Stimulated activated CD8-positive, alpha-beta memory T cell treated with anti-CD3 and anti-CD28 coated beads, Interleukin-15, amount 100 ng/mL, for 1 hour (primary cell): ENCODE results near the gene C1QTNF2.

Experiments used
- DNase-seq: peaks from one replicate; pipeline ENCODE4 v3.0.0-alpha.2; 2020; ENCODE audit warnings: low read depth

C1QTNF2 gene

GRCh38 chr5:160369990-160370712, at the start of gene C1QTNF2:
Gene C1QTNF2 (minus strand): TSS chr5:160370626. CDS start chr5:160355011, 15,615 bp downstream.
- no peak for DNase-seq

GRCh38 chr5:160420331-160420610, 49.8 kb upstream of the C1QTNF2 start:
- DNase-seq, result no peak

- DNase-seq, result no peak
These were observed 49.3 kb upstream of the C1QTNF2 start for GRCh38 chr5:160419458-160420330.

- DNase-seq, result peak; percentile 88
These were observed 48.4 kb upstream of the C1QTNF2 start, which contains the start of gene SLU7 for GRCh38 chr5:160418561-160419457. Gene SLU7 (minus strand): TSS chr5:160419081. CDS start chr5:160415294, 3,787 bp downstream.

GRCh38 chr5:160399402-160400353, 29.3 kb upstream of the C1QTNF2 start, which contains the start of gene FAM200C:
Gene FAM200C (minus strand): TSS chr5:160400054. CDS start chr5:160395490, 4,564 bp downstream.
- DNase-seq, result peak; percentile 21

- DNase-seq, result no peak
These were observed 28.4 kb upstream of the C1QTNF2 start for GRCh38 chr5:160398806-160399205.

- DNase-seq, result no peak
These were observed 27.1 kb upstream of the C1QTNF2 start for GRCh38 chr5:160397492-160397891.

- DNase-seq, result no peak
These were observed 24.7 kb upstream of the C1QTNF2 start for GRCh38 chr5:160395111-160395510.

GRCh38 chr5:160390787-160391696, 20.6 kb upstream of the C1QTNF2 start:
- DNase-seq, result no peak

GRCh38 chr5:160387445-160387844, 17.0 kb upstream of the C1QTNF2 start:
- no peak for DNase-seq

- DNase-seq, result no peak
These were observed 15.1 kb upstream of the C1QTNF2 start for GRCh38 chr5:160385496-160385895.

GRCh38 chr5:160384681-160385080, 14.3 kb upstream of the C1QTNF2 start:
- DNase-seq, result no peak

- no peak for DNase-seq
These were observed 11.9 kb upstream of the C1QTNF2 start for GRCh38 chr5:160382346-160382745.

- no peak for DNase-seq
These were observed 9.6 kb upstream of the C1QTNF2 start for GRCh38 chr5:160380041-160380440.

- no peak for DNase-seq
These were observed 9.1 kb upstream of the C1QTNF2 start for GRCh38 chr5:160379511-160379910.

GRCh38 chr5:160378330-160378729, 7.9 kb upstream of the C1QTNF2 start:
- no peak for DNase-seq

GRCh38 chr5:160377651-160378050, 7.2 kb upstream of the C1QTNF2 start:
- no peak for DNase-seq

GRCh38 chr5:160376416-160376815, 6.0 kb upstream of the C1QTNF2 start:
- DNase-seq, result no peak

GRCh38 chr5:160375701-160376100, 5.3 kb upstream of the C1QTNF2 start:
- no peak for DNase-seq

GRCh38 chr5:160375166-160375565, 4.7 kb upstream of the C1QTNF2 start:
- DNase-seq, result no peak
